K562 (cell line): ENCODE results near the gene TMEM120A. TPM values are rescaled to one million over a fixed set of nuclear protein-coding genes. Genes with fewer than 3 reads are reported as not detected.

Source experiments
- ATF7 ChIP-seq: fragments of 450-650 bp; IDR thresholded peaks from 2 replicates; pipeline ENCODE4 v1.7.1; 2014; ENCODE audit warnings: mild to moderate bottlenecking, moderate library complexity
- CEBPB ChIP-seq: fragments of 450-650 bp; IDR thresholded peaks from 2 replicates; pipeline ENCODE4 v1.6.1; 2016; ENCODE audit warnings: missing genetic modification characterization, missing compliant biosample characterization
- KAT7 ChIP-seq: sonication (generic); formaldehyde crosslinking; IDR thresholded peaks from 2 replicates; pipeline ENCODE4 v1.8.0; 2022; ENCODE audit warnings: missing genetic modification reagents, mild to moderate bottlenecking, borderline replicate concordance
- NELFE ChIP-seq: IDR thresholded peaks from 2 replicates; pipeline ENCODE4 v1.6.1; 2011; ENCODE audit warnings: mild to moderate bottlenecking; ENCODE audit not compliant: insufficient read depth, insufficient read length
- PHF20 ChIP-seq: fragments of 450-650 bp; IDR thresholded peaks from 2 replicates; pipeline ENCODE4 v1.6.1; 2018; ENCODE audit not compliant: partially characterized antibody
- PKNOX1 ChIP-seq: fragments of 450-650 bp; IDR thresholded peaks from 2 replicates; pipeline ENCODE4 v1.6.1; 2016
- RB1 ChIP-seq: fragments of 450-650 bp; IDR thresholded peaks from 2 replicates; pipeline ENCODE4 v1.6.1; 2017; ENCODE audit warnings: low read depth, mild to moderate bottlenecking
- ZNF174 ChIP-seq: fragments of 250-450 bp; sonication (Bioruptor Pico); IDR thresholded peaks from 2 replicates; pipeline ENCODE4 v1.4.0; 2020; ENCODE audit warnings: mild to moderate bottlenecking
- ZNF224 ChIP-seq: sonication (generic); formaldehyde crosslinking; IDR thresholded peaks from 2 replicates; pipeline ENCODE4 v1.8.0; 2022; ENCODE audit warnings: mild to moderate bottlenecking, missing genetic modification reagents
- ZNF232 ChIP-seq: sonication (generic); formaldehyde crosslinking; IDR thresholded peaks from 2 replicates; pipeline ENCODE4 v1.8.0; 2022; ENCODE audit warnings: mild to moderate bottlenecking, missing genetic modification reagents
- ZNF347 ChIP-seq: fragments of 450-650 bp; formaldehyde crosslinking; IDR thresholded peaks from 2 replicates; pipeline ENCODE4 v1.4.0; 2020; ENCODE audit warnings: low read depth, mild to moderate bottlenecking, moderate library complexity
- polyA plus RNA-seq, 8 experiments: library from polyadenylated mRNA; depleted of rRNA in 4 of 8; stranded (reverse) in 5 of 8; unstranded in 3 of 8; fragments of >200 nt; fragmentation: Nextera tagmentation in 2 of 8; fragmentation: Illumina TruSeq in 1 of 8; extraction: Ambion mirVana in 2 of 8; extraction: Trizol in 1 of 8; gene quantifications; 2 replicates each; pipeline versions ENCODE4 v1.2.1 to v1.2.3, GENCODE V29; 2011 to 2014; ENCODE audit warnings: inconsistent platforms in 1 of 8, missing spikeins in 1 of 8
- total RNA-seq, 7 experiments: library from RNA; depleted of rRNA in 6 of 7; stranded (reverse); fragments of >200 nt in 6 of 7; fragmentation: Illumina TruSeq in 2 of 7; extraction: Trizol in 2 of 7; gene quantifications; 2 replicates each; pipeline versions ENCODE4 v1.2.1 to v1.2.3, GENCODE V29; 2011 to 2021; ENCODE audit warnings: low replicate concordance in 1 of 7
- TF ChIP-seq, protein P1 (sequence below), 2 experiments: fragments of 450-650 bp; IDR thresholded peaks; 2 replicates each; pipeline ENCODE4 v1.6.1; 2016; ENCODE audit warnings: mild to moderate bottlenecking in 2 of 2, borderline replicate concordance in 1 of 2, low read depth in 1 of 2, moderate library complexity in 1 of 2
- TF ChIP-seq, protein P2 (sequence below): sonication (generic); formaldehyde crosslinking; IDR thresholded peaks from 2 replicates; pipeline ENCODE4 v1.8.1; 2023; ENCODE audit warnings: missing genetic modification reagents, mild to moderate bottlenecking, borderline replicate concordance

Gene TMEM120A
- total and polyA plus RNA-seq, 9 of the 15 experiments (the other 6 are each of a cell fraction or from before 2014, with no cell fraction given): 2.3 to 90.2 (median 22.9) TPM

- TF ChIP-seq ZNF347: no peak
- no peak for TF ChIP-seq ZNF232 (CRISPR knock-in tag)
- TF ChIP-seq, protein P1, sequence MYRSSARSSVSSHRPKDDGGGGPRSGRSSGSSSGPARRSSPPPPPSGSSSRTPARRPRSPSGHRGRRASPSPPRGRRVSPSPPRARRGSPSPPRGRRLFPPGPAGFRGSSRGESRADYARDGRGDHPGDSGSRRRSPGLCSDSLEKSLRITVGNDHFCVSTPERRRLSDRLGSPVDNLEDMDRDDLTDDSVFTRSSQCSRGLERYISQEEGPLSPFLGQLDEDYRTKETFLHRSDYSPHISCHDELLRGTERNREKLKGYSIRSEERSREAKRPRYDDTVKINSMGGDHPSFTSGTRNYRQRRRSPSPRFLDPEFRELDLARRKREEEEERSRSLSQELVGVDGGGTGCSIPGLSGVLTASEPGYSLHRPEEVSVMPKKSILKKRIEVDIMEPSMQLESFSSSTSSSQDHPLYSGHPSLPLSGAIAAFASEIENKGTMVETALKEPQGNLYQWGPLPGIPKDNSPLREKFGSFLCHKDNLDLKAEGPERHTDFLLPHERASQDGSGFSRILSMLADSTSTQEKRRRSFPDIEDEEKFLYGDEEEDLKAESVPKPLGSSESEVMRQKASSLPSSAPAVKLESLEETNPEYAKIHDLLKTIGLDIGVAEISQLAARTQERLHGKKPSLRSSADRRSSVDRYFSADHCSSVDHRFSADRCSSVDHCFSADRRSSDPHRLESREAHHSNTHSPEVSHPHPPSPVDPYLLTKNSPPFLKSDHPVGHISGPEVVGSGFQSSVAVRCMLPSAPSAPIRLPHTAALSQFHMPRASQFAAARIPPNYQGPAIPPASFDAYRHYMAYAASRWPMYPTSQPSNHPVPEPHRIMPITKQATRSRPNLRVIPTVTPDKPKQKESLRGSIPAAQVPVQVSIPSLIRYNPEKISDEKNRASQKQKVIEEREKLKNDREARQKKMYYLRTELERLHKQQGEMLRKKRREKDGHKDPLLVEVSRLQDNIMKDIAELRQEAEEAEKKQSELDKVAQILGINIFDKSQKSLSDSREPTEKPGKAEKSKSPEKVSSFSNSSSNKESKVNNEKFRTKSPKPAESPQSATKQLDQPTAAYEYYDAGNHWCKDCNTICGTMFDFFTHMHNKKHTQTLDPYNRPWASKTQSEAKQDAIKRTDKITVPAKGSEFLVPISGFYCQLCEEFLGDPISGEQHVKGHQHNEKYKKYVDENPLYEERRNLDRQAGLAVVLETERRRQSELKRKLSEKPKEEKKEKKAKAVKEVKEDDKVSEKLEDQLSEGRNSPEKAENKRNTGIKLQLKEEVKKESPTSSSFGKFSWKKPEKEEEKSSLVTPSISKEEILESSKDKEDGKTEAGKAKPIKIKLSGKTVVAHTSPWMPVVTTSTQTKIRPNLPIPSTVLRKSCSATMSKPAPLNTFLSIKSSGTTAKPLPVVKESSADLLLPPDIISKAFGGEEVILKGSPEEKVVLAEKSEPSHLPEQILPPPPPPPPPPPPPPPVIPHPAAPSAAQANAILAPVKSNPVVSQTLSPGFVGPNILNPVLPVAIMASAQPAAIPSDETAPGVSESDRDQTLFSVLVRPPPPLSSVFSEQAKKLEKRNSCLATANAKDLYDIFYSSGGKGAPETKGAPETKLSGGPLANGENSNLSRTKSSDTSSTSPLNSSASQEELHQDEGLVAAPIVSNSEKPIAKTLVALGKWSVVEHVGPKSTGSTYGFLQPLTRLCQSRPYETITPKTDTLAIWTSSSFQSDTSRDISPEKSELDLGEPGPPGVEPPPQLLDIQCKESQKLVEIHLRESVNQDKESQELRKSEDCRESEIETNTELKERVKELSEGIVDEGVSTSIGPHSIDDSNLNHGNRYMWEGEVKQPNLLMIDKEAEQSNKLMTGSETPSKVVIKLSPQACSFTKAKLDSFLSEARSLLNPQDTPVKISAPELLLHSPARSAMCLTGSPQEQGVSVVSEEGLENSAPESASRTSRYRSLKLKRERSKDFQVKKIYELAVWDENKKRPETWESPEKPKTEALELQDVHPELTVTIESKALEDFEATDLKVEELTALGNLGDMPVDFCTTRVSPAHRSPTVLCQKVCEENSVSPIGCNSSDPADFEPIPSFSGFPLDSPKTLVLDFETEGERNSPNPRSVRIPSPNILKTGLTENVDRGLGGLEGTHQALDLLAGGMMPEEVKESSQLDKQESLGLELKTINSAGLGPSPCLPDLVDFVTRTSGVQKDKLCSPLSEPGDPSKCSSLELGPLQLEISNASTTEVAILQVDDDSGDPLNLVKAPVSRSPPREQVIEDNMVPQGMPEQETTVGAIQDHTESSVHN (IDR thresholded peaks at IDR 0.05; ENCODE audit: borderline replicate concordance in 1 of 2, low read depth in 1 of 2): no peak
- TF ChIP-seq, protein P2, sequence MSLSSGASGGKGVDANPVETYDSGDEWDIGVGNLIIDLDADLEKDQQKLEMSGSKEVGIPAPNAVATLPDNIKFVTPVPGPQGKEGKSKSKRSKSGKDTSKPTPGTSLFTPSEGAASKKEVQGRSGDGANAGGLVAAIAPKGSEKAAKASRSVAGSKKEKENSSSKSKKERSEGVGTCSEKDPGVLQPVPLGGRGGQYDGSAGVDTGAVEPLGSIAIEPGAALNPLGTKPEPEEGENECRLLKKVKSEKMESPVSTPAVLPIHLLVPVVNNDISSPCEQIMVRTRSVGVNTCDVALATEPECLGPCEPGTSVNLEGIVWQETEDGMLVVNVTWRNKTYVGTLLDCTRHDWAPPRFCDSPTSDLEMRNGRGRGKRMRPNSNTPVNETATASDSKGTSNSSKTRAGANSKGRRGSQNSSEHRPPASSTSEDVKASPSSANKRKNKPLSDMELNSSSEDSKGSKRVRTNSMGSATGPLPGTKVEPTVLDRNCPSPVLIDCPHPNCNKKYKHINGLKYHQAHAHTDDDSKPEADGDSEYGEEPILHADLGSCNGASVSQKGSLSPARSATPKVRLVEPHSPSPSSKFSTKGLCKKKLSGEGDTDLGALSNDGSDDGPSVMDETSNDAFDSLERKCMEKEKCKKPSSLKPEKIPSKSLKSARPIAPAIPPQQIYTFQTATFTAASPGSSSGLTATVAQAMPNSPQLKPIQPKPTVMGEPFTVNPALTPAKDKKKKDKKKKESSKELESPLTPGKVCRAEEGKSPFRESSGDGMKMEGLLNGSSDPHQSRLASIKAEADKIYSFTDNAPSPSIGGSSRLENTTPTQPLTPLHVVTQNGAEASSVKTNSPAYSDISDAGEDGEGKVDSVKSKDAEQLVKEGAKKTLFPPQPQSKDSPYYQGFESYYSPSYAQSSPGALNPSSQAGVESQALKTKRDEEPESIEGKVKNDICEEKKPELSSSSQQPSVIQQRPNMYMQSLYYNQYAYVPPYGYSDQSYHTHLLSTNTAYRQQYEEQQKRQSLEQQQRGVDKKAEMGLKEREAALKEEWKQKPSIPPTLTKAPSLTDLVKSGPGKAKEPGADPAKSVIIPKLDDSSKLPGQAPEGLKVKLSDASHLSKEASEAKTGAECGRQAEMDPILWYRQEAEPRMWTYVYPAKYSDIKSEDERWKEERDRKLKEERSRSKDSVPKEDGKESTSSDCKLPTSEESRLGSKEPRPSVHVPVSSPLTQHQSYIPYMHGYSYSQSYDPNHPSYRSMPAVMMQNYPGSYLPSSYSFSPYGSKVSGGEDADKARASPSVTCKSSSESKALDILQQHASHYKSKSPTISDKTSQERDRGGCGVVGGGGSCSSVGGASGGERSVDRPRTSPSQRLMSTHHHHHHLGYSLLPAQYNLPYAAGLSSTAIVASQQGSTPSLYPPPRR: no peak
- no peak for TF ChIP-seq KAT7 (CRISPR knock-in tag)
- no peak for TF ChIP-seq NELFE
- TF ChIP-seq ZNF224: no peak
- TF ChIP-seq RB1: no peak
- TF ChIP-seq CEBPB (tag): peak; percentile 97
- TF ChIP-seq ATF7: 0 out of 2 replicates have a peak, but pooled peaks have one; percentile 34
- TF ChIP-seq PHF20: no peak
- peak; percentile 56 for TF ChIP-seq PKNOX1
- no peak for TF ChIP-seq ZNF174 (CRISPR knock-in tag)
Measured at GRCh38 chr7:75945297-75946168, 48.9 kb downstream of the TMEM120A start (continued).
